AG08395 (cell line): ENCODE measurements around the gene GNPDA2.

ENCODE experiments used
- DNase-seq: peaks from one replicate; pipeline ENCODE4 v3.0.0; 2012; ENCODE audit warnings: mixed read lengths, low spot score

GNPDA2 gene

GRCh38 chr4:44679060-44679459 lies 47.3 kb downstream of the GNPDA2 start:
- DNase-seq, result no peak

GRCh38 chr4:44678094-44679041 lies 48.0 kb downstream of the GNPDA2 start, which contains the start of gene GUF1:
GUF1 (plus strand) TSS chr4:44678420; CDS start chr4:44678623, 203 bp downstream.
- DNase-seq, result peak; percentile 91

GRCh38 chr4:44675366-44675765 lies 51.0 kb downstream of the GNPDA2 start:
- DNase-seq, result no peak

GRCh38 chr4:44674471-44674870 lies 51.9 kb downstream of the GNPDA2 start:
- no peak for DNase-seq

GRCh38 chr4:44671636-44672035 lies 54.7 kb downstream of the GNPDA2 start:
- DNase-seq, result no peak

GRCh38 chr4:44670506-44671199 lies 55.7 kb downstream of the GNPDA2 start:
- no peak for DNase-seq

GRCh38 chr4:44668526-44668925 lies 57.8 kb downstream of the GNPDA2 start:
- DNase-seq, result no peak

- DNase-seq, result no peak
These were observed 62.7 kb downstream of the GNPDA2 start for GRCh38 chr4:44663539-44664263.

- no peak for DNase-seq
These were observed 63.7 kb downstream of the GNPDA2 start for GRCh38 chr4:44662623-44663005.

- no peak for DNase-seq
These were observed 64.3 kb downstream of the GNPDA2 start for GRCh38 chr4:44661940-44662622.

- no peak for DNase-seq
These were observed 66.0 kb downstream of the GNPDA2 start for GRCh38 chr4:44660396-44660795.

GRCh38 chr4:44652002-44652401 lies 74.4 kb downstream of the GNPDA2 start:
- DNase-seq, result no peak
